Measurements from ENCODE around the gene ANKRD66.
"Not testable (repeated sequence)": the region's sequence is repeated elsewhere in the genome, so short reads cannot be mapped to it uniquely, and the experiment has no call there.

Gene ANKRD66

DNA sequence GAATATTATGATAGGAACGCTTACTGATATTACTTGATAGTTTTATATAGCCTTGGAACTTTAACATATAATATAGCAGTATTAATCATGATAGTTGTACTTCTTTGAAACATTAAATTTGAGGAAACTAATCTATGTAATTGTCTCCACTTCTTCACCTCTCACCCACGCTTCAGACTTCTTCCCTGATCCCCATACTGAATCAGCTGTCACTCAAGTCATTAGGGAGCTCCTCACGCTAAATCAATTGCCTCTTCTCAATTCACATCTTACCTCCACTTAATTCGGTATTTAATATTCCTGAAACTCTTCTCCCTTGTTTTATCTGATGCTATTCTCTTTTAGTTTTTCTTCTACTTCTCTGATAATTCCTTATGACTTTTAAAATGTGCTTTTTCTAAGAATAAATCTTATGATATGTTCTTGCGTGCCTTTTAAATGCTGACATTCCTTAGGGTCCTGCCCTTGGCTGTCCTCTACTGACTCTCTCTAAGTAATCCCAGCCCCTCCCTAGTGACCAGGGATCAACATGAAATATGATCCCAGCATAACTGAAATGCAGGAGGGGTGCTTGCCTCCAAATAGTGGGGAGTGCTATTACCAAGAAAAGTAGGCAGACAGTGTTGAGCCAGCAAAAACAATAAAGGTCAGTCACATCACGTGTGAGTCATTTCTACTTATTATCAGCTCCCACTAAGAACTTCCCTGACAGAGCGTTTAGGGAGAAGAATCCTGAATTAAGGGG lies 9.9 kb downstream of the ANKRD66 start:
- no peak for DNase-seq

DNA sequence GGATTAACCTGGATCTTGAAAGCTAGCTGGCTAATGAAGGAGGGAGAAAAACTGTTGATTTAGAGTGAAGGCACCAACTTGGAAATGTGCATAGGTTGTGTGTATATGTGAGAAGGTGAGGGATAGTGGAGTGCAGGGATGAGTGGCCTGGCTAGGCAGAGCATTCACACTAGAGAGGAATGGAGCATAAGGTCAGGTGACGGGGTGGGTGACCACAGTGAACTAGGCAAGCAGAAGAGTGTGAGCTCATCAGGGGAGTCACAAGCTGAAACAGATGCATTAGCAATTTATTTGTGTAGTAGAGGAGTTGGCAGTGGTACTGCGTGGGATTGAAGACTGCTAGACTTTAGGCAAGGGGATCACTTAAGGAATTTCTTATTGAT lies 10.5 kb downstream of the ANKRD66 start:
- no peak for DNase-seq

DNA sequence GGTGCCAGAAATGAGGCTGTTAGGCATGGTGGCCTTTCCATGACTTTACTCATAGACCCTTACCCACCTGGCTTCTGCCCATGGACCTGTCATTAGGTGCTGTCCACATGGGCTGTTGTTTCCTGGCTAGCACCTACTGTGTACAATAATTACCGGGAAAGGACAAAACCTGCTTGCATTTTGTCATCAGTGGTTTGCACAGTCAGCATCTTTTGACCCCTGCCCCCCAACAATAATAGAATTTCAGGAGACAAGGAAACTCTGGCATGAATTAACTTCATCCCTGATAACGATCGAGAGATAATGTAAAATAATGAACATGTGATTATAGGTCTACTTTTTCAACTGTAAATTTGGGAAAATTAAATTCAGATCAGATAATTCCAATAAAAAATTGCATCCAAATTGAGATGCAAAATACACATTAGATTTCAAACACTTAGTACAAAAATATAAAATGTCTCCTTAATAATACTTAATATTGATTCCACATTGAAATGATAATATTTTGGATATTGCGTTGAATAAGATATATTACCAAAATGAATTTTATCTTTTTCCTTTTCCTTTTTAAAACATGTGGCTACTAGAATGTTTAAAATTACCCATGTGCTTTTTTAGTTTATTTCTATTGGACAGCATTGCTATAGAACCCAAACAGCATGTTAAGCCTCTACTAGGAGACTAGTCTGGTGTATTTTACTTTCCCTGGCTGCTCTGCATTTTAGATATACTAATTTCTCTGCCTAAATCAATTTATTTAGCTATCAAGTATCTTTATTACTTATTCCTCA lies 12.4 kb downstream of the ANKRD66 start:
- no peak for DNase-seq

DNA sequence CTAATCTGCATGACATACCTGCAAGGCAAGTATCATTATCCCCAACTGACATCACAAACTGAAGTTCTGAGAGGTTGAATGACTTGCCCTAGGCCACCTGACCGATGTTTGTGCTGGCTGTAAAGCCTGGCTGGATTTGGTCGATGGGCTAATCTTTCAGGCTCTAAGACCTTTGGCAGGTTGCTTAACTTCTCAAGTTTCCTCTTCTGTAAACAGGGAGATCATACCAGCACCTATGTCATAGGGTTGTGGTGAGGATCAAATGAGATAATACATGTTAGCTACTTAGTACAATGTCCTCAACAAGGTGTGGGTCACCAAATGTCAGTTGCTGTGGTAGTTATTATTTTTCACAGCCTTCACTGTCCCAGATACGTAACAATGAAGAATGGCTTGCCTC lies 14.2 kb downstream of the ANKRD66 start:
- no peak for DNase-seq

DNA sequence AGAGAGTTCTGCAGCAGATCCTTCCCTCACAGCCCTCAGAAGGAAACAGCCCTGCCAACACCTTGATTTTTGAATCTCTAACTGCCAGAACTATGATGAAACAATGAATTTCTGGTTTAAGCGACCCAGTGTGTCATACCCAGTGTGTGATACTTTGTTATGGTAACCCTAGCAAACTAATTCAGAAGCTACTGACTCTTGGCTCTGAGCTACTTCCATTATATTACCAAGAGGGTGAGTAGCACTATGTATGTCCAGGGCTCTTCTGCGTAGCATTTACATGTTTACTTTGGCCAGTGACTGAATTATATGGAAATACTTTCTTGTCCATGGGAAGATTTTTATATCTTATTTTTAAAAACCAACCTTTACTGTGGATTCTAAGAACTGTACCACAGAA lies 16.7 kb downstream of the ANKRD66 start:
- no peak for DNase-seq

DNA sequence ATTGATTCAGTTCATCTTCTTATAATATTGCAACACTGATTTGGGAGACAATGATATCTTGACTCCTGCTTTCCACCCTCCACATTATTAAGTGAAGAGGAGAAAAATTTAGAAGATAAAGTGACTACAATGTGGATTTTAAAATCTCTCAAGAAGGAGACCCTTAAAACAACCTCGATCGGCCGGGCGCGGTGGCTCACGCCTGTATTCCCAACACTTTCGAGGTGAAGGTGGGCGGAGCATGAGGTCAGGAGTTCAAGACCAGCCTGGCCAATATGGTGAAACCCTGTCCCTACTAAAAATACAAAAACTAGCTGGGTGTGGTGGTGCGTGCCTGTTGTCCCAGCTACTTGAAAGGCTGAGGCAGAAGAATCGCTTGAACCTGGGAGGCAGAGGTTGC lies 17.5 kb downstream of the ANKRD66 start:
- not testable (repeated sequence) for DNase-seq

DNA sequence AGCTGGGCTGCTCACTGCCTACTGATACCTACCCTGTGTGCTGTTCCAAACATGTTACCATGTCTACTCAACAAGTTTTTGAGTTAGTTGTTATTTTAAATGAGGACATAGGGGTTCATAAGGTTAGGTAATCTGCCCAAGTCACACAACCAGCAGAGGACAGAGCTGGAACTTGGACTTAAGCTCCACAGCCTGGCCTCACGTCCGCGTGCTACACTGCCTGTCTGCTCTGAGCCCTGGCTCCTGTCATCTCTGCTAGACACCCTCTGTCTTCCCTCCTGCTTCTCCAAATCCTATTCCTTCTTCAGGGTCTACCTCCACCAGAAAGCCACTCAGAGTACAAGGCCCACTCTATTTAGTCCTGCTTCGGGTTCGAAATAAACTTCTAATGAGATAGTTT lies 18.2 kb downstream of the ANKRD66 start:
- DNase-seq = no peak

DNA sequence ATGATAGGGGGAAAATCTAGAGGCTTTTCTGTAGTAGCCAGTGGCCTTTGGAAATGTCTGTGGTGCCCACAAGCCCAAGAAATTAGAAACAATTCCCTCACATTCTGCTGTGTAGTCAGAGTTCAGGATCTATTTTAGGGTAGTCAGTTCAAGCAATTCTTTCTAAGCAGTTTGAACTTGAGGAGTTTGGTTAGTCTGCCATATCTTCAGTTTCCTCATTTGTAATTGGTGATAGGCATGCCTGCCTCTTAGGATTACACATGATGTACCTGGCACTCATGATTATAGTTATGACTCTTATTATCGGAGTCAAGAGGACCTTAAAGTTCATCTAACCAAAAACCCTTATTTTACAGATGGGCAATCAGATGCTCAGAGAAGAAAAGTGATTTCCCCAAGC lies 25.3 kb downstream of the ANKRD66 start:
- DNase-seq = no peak

DNA sequence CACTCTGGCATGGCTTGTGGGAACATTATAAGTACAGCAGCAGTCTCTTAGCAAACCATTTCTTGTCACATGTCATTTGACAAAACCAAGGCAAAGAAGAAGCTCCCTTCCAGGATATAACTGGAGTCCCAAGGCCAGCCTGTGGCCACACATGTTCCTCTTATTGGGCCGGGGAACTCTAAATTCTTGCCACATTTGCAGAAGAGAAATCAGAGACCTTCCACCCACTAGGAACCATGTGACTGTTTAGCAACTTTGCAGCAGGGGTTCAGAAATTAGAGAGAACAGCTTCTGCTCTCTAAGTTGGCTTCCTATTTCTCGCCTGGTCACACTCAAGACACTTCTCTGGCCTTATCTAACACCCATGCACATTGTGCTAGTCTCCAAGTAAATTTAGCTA lies 26.0 kb downstream of the ANKRD66 start:
- DNase-seq = no peak

DNA sequence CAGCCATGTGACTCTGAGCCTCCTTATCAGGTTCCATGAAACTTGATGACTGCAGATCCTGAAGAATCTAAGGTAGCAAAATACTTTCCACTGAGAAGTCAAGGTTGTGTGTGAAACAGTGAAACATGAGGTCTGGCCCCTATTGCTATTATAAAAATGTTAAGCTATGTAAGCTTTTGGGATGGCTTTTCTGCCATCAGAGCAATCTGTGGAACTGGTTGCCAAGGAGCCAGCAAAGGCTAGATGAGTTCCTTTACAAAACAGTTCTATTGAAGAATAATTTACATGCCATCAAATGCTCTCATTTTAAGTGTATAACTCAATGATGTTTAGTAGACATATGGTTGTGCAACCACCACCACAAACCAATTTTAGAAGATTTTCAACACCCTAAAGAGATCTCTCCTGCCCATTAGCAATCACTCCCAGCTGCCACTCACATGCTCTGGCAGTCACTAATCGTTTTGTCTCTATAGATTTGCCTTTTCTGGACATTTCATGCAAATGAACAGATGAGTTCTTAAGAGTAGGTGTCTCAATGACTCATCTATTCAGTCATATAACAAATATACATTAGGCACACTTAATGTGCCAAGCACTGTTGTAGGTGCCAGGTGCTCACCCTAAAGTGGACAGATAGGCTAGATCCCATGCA lies 26.6 kb downstream of the ANKRD66 start:
- DNase-seq = no peak

DNA sequence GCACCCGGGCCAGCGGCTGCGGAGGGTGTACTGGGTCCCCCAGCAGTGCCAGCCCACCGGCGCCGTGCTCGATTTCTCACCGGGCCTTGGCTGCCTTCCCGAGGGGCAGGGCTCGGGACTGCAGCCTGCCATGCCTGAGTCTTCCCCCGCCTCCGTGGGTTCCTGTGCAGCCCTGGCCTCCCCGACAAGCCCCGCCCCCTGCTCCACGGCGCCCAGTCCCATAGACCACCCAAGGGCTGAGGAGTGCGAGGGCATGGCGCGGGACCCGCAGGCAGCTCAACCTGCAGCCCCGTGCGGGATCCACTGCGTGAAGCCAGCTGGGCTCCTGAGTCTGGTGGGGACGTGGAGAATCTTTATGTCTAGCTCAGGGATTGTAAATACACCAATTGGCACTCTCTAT lies 28.0 kb downstream of the ANKRD66 start:
- DNase-seq = not testable (repeated sequence)

DNA sequence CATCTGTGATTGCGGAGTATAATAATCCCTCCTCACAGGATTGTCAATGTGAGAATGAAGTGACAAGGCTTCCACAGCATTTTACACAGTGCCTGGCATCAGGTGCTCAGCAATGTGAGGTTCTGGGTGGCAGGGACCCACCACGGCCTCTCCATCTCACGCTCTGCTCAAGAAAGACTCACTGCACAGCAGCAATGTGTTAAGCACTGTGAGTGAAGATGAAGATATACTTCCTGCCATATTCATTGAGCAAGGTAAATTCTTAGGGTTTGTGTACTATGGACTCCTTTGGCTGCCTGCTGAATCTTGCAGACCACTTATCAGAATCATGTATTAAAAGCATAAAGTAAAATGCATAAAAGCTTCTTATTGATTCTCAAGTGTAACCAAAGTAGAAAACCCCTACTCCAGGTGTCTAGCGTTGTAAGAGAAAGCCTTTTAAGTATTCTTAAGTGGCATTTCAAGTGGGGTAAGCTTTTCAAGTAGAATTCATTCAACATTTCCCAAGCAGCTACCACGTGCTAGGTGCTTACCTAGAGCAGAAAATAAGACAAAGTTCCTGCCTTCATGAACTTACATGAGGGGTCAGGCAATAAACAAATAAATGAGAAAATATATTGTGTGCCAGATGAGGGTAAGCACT lies 29.5 kb downstream of the ANKRD66 start:
- DNase-seq = no peak

DNA sequence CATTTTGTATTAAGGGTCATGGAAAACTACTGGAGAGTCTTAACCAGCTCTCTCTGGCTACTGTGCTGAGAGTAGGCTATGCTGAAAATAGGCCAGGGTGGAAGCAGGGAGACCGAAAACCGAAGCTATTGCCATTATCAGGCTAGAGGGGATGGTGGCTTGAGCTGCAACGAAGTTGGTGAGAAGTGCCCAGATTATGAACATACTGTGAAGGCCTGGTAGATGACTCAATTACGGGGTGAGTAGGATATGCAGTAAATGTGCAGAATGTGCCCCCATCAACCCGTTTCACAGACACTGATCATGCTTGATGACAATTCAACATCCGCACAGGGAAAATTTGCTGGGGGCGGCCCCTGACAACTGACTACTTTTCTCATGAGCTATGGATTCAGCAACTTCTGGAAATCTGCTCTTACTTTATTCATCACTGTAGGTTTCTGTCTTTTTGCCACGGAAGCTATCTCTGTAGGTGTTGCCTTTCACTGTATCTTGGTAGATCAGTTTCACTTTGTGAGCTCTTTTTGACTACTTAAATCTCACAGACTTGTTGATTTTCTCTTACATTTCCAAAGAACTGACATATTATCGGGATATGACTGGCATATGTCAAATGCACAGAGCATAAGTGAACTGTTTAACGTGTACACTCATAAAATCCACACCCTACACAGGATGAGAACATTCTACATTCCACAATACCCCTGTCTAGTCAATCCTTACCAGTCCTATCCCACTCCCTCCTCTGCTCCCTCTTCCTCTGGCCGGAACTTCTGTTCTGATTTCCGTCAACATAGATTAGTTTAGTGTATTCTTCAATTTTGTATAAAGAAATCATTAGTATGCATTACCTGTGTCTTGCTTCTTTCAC lies 31.0 kb downstream of the ANKRD66 start:
- no peak for DNase-seq

DNA sequence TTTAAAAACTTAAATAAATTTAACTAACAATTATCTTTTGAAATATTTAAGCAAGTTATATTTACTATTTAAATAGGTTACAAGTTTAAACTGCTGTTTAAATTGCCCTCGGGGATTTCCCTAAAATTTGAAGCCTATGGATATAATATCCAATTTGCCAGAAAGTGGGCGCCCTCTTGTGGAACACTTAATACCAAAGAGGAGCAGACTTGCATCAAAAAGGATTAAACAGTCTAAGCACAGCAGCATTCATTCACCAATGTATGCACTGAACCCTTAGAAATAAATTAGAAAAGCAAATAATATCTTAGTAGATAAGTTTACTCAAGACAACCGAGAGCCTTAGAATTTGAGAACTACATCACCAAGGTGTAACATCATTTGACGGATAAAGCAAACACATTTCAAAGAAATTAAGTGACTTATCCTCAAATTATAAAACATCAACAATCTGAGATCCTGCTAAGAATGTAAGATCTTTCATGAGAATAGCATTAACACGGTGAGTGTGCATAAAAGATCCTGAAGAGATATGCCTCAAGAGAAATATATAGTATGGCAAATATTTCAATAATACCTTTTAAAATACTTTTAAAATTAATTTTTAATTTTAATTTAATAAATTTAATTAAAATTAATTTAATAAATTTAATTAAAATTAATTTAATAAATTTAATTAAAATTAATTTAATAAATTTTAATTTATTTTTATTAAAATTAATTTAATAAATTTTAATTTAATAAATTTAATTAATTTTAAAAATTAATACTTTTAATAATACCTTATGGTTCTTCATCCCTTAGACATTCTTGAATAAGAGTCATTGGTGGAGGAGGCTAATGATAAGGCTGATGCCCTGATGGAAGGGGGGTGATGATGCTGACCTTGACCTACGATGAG lies 35.0 kb downstream of the ANKRD66 start:
- peak; percentile 37 for DNase-seq

DNA sequence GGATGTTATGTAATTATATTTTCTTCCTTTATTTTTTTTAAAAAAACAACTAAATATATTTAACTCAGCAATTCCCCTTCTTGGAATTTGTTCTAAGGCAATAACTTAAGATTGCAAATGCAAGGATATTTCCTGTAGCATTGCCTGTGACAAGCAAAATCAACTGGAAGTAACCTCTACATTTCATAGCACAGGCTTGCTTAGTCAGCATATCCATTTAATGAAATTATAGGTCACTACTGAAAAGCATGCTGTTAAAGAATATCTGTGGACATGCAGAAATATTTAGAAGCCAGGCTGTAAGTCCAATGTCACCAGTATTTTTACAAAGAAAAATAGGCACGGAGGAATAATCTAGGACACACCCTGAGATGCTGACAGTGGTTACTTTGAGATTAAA lies 37.8 kb downstream of the ANKRD66 start:
- no peak for DNase-seq

DNA sequence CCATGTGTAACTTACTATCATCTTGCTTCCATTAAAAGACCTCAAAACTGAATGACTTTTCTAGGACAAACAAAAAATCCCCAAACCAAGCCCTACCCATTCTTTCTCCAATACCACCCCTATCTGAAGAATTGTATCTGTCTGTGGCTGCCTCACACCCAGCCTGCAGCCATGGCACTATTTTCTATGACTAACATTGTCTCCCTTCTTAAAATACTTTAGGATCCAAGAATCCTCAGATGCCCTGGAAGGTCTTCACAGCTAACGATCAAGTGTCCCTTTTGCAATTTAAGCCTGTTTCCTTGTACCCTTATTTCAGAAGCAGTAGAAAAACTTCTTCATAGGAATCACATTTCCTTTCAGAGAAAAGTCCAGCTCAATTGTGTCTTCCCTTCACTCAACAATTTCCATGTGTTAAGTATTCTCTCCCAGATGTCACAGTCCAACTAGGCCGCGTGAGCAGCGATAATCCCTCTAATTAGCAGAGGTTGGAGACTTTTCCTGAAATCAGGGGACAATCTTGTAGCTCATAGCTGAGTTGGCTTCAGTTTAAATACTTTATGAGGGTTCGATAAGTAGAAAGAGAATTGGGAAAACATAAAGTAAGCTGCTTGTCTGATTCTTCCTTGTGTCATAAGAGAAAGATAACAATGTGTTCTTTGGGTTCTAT lies 41.3 kb downstream of the ANKRD66 start:
- no peak for DNase-seq

DNA sequence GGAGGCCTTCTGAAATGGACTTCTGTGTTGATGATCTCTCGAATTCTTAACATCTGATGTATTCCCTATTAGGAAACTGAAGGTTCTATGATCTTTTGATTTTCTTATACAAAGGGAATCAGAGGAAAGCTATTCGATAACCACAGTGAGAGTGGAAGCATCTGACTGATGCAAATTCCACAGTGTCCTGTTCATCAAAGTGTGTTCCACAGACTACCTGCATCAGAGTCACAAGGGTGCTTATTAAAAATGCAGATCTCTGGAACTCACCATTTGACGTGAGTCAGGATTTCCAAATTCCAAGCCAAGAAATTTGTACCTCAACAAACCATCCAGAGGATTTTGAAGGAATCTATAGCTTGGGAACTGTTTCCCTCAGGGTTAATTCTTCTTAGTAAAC lies 42.1 kb downstream of the ANKRD66 start:
- no peak for DNase-seq

DNA sequence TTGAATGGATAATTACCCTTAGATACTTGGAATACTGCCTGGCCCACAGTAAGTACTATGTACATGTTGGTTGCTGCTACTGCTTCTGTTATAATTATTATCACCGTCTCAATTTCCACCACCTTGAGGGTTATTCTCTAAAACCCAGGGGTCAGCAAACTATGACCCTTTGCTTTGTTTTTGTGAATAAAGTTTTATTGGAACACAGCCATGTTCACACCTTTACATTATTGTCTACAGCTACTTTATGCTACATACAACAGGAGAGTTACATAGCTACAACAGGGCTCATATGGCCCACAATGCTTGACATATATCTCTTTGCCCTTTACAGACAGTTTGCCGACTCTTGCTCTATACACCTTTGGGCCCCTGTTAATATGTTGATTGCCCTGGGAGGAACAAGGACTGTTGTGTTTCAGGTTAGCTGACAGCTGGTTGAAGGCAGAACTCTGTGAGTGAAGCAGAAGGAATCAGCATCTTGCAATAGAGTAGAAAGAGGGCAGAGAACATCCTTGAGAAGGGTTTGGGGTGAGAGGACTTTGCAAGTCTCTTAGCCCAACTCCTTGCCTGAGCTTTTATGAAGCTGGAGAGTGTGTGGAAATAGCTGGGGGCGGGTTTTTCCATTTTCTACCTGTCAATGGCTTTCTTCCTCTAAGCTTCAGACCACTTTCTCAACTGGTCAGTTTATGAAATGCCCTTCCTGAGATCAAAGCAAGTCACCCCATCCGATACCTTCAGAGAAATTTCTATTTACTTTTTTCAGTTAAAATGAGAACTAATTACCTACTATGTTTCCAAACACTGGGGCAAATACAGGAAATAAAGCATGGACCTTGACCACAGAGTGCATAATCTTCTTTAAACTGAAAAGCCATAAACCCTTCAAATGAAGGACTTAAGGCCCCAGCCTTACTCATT lies 43.0 kb downstream of the ANKRD66 start:
- DNase-seq = no peak

DNA sequence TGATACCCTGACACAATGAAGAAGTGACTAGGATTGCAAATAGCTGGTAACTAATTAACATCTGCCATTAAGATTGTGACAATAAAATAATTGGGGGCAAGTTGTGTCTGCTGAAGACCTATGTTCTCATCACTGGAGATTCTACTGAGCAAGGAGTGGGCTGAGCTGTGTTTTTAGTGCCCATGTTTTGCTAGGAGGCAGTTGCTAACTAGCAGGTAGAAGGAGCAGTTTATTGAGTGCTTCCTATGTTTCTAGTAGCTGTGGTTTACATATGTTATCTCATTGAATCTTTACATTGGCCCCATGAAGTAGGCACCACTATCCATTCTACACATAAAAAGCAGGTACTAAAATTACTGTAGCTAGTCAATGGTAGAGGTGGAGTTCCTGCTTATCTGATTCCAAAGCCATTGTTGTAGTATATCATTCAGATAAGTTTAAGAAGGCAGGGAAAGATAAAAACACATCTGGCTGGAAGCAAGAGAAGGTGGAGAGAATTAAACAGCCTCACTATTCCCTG lies 43.7 kb downstream of the ANKRD66 start:
- no peak for DNase-seq

All from NCI-H1694 (cell line).